GM12891 (cell line): ENCODE data around the gene ABI3.
"Not testable (repeated sequence)": the region's sequence is repeated elsewhere in the genome, so short reads cannot be mapped to it uniquely, and the experiment has no call there.

Experiments
- DNase-seq: peaks from one replicate; pipeline ENCODE4 v3.0.0; 2011; ENCODE audit warnings: low spot score; ENCODE audit not compliant: insufficient read length
- FAIRE-seq: peaks from 2 replicates; lab custom pipeline; 2011; peaks lifted over from hg19 to GRCh38; lab: Jason Lieb, UNC
- PAX5 ChIP-seq: IDR thresholded peaks from 2 replicates; pipeline ENCODE4 v1.6.1; 2011; ENCODE audit warnings: low read length, moderate library complexity, mild to moderate bottlenecking; ENCODE audit not compliant: insufficient read depth, severe bottlenecking
- POLR2A ChIP-seq: IDR thresholded peaks from 2 replicates; pipeline ENCODE4 v1.6.1; 2011; ENCODE audit warnings: low read depth, low read length, control low read depth
- POLR2AphosphoS5 ChIP-seq: IDR thresholded peaks from 2 replicates; pipeline ENCODE4 v1.6.1; 2011; ENCODE audit warnings: low read depth, low read length, control low read depth
- POU2F2 ChIP-seq: IDR thresholded peaks from 2 replicates; pipeline ENCODE4 v1.6.1; 2011; ENCODE audit warnings: low read depth, mild to moderate bottlenecking, control low read depth, low read length, moderate library complexity
- SPI1 ChIP-seq: IDR thresholded peaks from 2 replicates; pipeline ENCODE4 v1.6.1; 2011; ENCODE audit warnings: low read depth, low read length, control low read depth
- TAF1 ChIP-seq: IDR thresholded peaks from 2 replicates; pipeline ENCODE4 v1.6.1; 2011; ENCODE audit warnings: low read depth, low read length, control low read depth

Gene ABI3

GRCh38 chr17:49183801-49184200 is 26.7 kb upstream of the ABI3 start:
- DNase-seq (no peak), FAIRE-seq (no peak)
- TF ChIP-seq POLR2A = no peak
- no peak for TF ChIP-seq TAF1
- no peak for TF ChIP-seq POLR2AphosphoS5
- TF ChIP-seq POU2F2 = no peak
- TF ChIP-seq SPI1 = no peak
- TF ChIP-seq PAX5 = no peak

GRCh38 chr17:49184522-49184921 is 26.0 kb upstream of the ABI3 start:
- not testable (repeated sequence) for FAIRE-seq, DNase-seq

- DNase-seq, FAIRE-seq: not testable (repeated sequence)
Observed at GRCh38 chr17:49185381-49185780, 25.1 kb upstream of the ABI3 start.

- FAIRE-seq = no peak
- TF ChIP-seq POU2F2 = no peak
- TF ChIP-seq SPI1 = no peak
- no peak for TF ChIP-seq POLR2A
- TF ChIP-seq TAF1 = no peak
- TF ChIP-seq PAX5 = no peak
- TF ChIP-seq POLR2AphosphoS5 = no peak
- no peak for DNase-seq
Observed at GRCh38 chr17:49187301-49187700, 23.2 kb upstream of the ABI3 start.

GRCh38 chr17:49190932-49191331 is 19.6 kb upstream of the ABI3 start:
- DNase-seq (no peak), FAIRE-seq (no peak)
- no peak for TF ChIP-seq PAX5
- TF ChIP-seq POU2F2 = no peak
- TF ChIP-seq POLR2AphosphoS5 = no peak

- FAIRE-seq (peak; percentile 71), DNase-seq (no peak)
- no peak for TF ChIP-seq POLR2A
- TF ChIP-seq POU2F2 = no peak
- TF ChIP-seq SPI1 = no peak
- no peak; the same call in 1 of the 2 replicates for TF ChIP-seq POLR2AphosphoS5
- TF ChIP-seq PAX5 = no peak
- TF ChIP-seq TAF1 = no peak
Observed at GRCh38 chr17:49191409-49191916, 19.0 kb upstream of the ABI3 start.

- TF ChIP-seq TAF1 (peak; percentile 38; the same call in 1 of the 2 replicates), POLR2A (peak; percentile 68), PAX5 (no peak), POLR2AphosphoS5 (no peak; the same call in 1 of the 2 replicates), POU2F2 (peak; percentile 80; the same call in 1 of the 2 replicates), SPI1 (no peak)
- FAIRE-seq (no peak), DNase-seq (no peak)
Observed at GRCh38 chr17:49191917-49192741, 18.4 kb upstream of the ABI3 start.

- no peak for DNase-seq
- TF ChIP-seq PAX5 = peak; percentile 98
- no peak for TF ChIP-seq SPI1
- no peak for TF ChIP-seq POU2F2
- TF ChIP-seq POLR2A = peak; percentile 80
- TF ChIP-seq TAF1 = peak; percentile 54
- peak; percentile 85 for TF ChIP-seq POLR2AphosphoS5
- peak; percentile 80 for FAIRE-seq
Observed at GRCh38 chr17:49193513-49194296, 16.8 kb upstream of the ABI3 start.

- no peak for FAIRE-seq
- DNase-seq = no peak
- no peak for TF ChIP-seq POLR2AphosphoS5
- TF ChIP-seq PAX5 = no peak
- peak; percentile 67 for TF ChIP-seq SPI1
Observed at GRCh38 chr17:49194297-49194607, 16.3 kb upstream of the ABI3 start.

GRCh38 chr17:49195751-49196150 is 14.8 kb upstream of the ABI3 start:
- TF ChIP-seq POU2F2 = no peak

GRCh38 chr17:49196520-49196919 is 14.0 kb upstream of the ABI3 start:
- no peak for TF ChIP-seq PAX5
- TF ChIP-seq POU2F2 = no peak
- no peak for TF ChIP-seq SPI1
- TF ChIP-seq TAF1 = no peak
- TF ChIP-seq POLR2A = no peak
- no peak for TF ChIP-seq POLR2AphosphoS5
- no peak for FAIRE-seq

More at GRCh38 chr17:49195751-49196150, 14.8 kb upstream of the ABI3 start:
- no peak for FAIRE-seq
- DNase-seq = no peak

More at GRCh38 chr17:49196520-49196919, 14.0 kb upstream of the ABI3 start:
- no peak for DNase-seq
